GM19351 (cell line): ENCODE results near the gene SMPDL3B.

ENCODE experiments used
- ATAC-seq: cut with Tn5 transposase; IDR thresholded peaks from one replicate; pipeline ENCODE4 v1.9.1; 2021; ENCODE audit warnings: mild to moderate bottlenecking, moderate library complexity; ENCODE audit not compliant: unreplicated experiment

The SMPDL3B gene, protein sequence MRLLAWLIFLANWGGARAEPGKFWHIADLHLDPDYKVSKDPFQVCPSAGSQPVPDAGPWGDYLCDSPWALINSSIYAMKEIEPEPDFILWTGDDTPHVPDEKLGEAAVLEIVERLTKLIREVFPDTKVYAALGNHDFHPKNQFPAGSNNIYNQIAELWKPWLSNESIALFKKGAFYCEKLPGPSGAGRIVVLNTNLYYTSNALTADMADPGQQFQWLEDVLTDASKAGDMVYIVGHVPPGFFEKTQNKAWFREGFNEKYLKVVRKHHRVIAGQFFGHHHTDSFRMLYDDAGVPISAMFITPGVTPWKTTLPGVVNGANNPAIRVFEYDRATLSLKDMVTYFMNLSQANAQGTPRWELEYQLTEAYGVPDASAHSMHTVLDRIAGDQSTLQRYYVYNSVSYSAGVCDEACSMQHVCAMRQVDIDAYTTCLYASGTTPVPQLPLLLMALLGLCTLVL

DNA sequence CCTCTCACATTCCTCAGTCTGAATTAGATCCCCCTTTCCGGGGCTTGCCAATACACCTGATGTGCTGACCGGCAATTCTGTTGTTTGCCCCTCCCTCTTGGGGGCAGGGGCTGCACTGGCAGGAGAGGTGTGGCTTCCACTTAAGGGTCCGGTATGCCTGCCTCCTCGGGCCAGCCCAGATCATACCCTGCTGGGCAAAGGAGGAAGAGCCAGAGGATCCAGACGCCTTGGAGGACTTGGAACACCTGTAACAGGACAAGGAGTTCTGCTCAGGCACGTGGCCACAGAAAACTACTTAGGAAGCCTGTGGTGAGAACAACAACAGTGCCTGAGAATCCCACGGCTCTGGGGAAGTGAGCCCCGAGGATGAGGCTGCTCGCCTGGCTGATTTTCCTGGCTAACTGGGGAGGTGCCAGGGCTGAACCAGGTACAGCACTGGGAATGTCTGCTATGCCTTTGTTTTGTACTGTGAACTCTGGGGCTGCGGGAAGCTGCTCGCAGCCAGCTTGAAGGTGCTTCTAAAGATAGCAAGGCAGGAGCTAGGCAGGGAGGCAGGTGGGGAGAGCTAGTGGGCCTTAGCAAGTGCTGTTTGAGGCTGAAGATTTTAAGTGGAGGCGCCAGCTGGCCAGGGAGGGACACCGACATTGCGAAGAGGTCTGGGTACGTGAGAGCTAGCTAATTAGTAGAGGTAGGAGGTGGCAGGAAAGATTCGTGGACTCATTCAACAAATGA, at the start of gene SMPDL3B:
SMPDL3B (plus strand) TSS at position 183 of the 732 bp plus-strand sequence; CDS start at position 367, 184 bp downstream.
- no peak for ATAC-seq

DNA sequence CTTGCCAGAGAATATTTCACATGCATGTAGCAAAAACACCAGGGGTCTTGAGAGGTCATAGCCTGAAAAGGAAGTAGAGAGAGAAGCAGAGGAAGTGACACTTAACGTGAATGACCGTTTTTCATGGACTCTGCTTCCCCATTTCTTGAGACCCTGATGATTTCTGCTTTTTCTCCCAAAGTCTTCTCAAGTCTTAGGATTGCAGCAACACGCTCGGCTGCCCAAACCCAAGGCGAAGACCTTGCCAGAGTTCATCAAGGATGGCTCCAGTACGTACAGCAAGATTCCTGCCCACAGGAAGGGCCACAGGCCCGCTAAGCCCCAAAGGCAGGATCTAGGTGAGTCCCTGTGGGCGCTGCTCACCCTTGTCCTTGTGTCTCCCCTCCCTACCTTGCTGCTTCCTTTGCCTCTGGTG, 49.7 kb upstream of the SMPDL3B start:
- no peak for ATAC-seq

DNA sequence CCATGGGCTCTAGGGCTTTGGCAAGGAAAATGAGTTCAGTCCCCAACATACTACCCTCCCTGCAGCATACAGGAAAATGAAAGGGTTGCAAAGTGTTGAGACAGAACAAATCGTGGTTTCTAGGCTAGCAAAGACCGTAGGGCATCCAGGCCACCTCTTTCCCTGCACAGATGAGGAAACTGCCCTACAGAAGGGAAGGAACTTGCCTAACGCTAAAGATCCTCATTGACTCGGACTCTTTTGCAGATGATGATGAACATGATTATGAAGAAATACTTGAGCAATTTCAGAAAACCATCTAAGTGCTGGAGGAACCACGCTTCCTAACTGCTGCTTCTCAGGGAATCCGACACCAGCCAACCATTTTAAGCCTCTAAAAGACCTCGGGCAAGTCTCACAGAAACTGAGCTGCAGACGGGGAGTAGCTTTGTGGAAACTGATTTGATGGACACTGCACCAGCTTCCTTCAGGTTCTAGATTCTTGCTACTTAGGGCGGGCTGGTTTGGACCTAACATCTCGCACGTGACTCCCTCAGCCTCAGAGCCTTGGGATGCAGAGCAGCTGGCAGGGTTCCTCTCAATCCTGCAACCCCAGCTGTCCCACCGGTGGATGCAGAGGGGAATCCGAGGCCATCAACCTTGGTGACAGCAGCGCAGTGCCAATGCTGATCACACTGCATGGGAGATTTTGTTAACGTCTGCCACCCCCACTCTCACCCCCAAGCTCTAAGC, 49.0 kb upstream of the SMPDL3B start:
- no peak for ATAC-seq

DNA sequence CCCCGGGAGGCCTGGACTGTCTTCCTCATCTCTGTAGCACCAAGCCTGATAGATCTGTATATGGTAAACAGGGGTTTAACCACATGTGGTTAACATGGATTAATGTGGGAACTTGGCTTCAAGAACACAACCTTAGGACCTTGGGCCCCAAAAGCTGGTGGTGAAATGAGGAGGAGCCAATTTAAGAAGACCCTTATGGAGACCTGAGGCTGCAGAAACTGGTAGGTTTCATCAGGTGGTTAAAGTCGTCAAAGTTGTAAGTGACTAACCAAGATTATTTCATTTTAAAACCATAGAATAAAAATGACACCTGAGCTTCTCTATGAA, 48.5 kb upstream of the SMPDL3B start:
- no peak for ATAC-seq

DNA sequence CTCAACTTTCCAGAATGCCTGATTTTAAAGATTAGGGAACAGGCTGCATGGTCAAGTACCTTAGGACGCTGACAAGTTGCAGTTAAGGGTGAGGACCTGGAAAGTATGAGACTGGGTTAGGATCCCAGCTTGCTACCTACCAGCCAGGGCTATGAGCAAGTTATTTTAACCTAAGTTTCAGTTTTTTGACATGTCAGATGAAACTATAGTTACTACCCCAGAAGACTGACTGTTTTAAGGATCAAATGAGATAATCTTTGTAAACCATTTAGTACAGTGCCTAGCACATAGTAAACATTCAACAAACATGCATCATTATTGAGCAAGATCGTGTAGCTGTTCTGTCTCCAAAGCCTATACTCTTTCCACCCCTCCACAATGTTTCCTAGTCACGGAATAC, 48.1 kb upstream of the SMPDL3B start:
- no peak for ATAC-seq

DNA sequence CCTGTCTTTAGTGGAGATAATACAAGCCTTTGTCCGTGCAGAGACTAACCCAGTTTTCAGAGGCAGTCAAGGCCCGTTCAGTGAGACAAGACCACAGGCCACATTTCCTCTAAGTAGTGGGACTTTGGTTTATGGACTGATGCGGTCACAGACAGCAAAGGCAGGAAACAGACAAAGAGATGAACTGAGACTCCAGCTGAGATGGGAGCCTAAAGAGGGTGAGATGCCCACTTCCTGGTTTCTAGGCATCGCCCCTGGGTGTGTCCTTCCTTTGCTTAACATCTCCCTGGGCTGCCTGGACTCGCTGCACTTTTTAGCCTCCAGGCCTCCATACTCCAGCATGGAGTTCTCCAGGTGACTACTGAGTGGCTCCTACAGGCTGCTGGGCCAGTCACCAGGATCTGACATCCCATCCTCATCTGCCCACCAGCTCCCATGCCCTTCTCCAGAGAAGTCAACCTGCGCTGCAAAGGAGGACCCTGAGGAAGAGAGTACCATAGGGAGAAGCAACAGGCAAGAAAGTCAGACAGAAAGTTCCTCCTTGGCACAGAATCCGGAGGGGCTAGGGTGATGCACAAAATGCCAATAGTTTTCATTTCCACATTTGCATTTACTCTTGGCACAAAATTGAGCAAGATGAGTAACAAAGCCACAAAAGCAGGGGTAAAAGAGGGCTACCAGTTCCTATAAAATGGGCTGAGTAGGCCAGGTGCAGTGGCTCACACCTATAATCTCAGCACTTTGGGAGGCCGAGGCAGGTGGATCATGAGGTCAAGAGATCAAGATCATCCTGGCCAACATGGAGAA, 47.4 kb upstream of the SMPDL3B start:
- ATAC-seq: no peak

DNA sequence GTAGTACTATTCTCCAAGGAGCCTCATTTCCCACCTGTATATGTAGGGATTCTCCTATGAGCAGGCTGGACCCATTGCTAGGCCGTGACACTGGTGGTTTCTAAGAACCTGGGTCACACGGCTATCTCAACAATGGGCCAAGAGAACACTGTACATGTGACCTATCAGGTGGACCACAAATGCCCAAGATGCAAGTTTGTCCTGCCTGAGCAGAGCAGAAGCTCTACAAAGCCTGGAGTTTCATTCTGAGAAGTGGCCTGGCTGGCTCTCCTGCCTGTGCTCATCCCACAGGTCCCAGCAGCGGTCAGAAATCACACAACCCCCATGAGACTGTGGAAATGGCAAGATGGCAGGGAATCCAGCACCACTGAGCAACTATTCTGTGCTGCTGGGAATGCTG, 45.3 kb upstream of the SMPDL3B start:
- ATAC-seq: no peak

DNA sequence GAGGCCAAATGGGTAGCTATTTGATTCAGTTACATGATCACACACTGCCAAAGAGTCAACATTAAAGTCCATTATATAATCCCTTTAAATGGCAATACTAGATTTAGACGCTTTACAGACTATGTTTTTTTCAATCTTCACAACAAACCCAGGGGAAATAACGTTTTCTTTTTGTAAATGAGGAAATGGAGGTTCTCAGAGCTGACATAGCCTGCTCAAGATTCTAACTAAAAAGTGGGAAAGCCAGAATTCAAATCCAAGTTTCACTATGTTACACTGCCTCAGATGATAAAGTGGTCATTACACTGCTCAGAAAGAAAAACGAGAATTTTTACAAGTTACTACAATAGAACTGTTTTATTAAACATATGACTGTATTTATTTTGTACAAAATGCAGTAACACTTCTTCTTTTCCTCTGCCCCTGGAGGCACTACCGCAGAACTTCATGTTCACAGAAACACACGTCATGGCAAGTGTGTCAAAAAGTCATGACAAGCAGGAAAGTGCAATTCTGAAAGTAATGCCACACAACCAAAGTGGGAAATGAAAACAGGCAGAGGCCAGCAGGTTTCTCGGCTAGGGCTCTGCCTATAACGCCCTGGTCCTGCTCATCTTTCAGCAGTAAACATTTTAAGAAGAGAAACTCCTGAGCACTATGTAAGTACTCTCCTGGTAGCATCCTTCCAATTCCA, 43.5 kb upstream of the SMPDL3B start:
- no peak for ATAC-seq

DNA sequence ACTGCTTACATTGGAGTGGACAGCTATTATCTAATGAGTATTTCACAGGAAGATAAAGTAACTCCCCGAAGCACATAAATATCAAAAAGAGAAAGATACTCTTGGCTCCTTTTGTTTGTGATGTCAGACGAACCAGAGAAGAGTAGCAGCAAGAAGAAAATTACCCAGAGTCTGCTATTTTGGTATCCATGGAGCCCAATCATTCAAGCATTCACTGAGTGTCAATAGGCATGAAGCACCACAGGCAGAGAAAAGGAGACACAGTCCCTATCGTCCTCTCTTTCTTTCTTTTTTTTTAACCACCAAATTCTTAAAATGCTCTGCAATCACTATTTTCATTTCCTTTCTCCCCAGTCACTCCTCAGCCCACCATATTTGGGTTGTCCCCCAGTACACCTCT, 40.3 kb upstream of the SMPDL3B start:
- no peak for ATAC-seq

DNA sequence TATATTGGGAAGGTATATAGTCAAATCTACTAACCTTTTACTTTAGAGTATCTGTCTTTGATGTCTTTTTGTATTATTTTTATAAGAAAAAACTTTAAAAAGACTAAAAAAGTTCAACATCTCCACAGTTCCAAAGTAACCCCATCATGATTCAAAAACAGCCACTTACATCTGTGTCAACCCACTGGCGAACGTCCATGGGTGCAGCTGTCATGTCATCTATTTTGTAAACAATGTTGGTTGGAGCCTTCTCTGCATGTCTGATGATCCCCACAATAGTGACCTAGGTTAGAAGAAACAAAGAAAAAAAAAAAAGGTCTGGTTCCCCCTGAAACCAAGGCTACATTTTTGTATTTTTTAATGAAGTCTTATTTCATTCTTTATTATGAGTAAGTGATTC, 28.0 kb upstream of the SMPDL3B start:
- no peak for ATAC-seq

DNA sequence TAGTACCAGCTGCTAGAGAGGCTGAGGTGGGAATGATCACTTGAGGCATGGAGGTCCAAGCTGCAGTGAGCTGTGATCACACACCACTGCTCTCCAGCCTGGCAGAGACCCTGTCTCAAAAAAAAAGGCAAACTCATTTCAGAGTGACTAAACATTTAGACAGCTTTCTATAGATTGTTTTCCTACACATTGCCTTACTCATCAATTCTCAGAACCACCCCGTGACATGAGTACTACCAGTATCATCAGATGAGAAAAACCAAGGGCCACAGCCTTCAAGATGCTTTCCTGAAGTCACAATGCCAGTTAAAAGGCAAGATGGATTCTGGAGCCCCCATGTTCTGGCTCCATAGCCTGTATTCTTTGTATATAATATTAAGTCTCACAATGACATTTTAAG, 22.4 kb upstream of the SMPDL3B start:
- ATAC-seq: no peak

DNA sequence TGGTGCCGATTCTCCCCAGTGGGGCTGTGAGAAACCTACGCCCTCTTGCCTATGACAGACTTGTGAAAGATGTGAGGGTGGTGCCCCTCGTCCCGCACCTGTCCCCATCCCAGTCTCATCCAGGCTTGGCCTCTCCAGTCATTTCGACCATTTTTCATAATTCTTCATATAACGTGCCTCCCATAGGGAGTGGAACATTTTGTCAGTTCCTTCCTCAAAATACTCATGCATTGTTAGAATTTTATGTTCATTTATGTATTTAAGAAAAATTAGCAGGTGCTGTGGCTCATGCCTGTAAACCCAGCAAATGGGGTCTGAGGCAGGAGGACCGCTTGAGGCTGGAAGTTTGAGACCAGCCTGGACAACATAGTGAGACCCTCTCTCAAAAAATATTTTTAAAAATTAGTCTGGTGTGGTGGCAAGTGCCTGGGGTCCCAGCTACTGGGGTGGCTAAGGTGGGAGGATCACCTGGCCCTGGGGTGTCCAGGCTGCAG, 19.7 kb upstream of the SMPDL3B start:
- ATAC-seq: no peak

DNA sequence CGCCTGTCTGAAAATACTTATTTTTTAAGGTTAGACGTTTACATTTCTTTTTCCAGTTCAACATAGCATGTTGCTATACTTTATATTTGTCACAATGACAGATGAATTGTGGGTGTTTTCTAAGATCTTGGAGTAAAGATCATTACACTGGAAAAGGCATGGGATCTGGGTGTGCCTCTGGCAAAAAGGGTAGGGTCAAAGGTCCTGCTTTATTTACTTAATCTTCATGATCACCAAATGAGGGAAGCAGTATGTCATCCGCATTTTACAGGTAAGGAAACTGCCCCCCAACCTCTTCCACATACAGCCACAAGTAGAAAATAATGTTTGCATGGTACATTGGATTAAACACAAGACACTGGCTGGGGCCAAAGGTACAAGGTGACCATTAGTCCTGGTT, 12.5 kb upstream of the SMPDL3B start:
- no peak for ATAC-seq

DNA sequence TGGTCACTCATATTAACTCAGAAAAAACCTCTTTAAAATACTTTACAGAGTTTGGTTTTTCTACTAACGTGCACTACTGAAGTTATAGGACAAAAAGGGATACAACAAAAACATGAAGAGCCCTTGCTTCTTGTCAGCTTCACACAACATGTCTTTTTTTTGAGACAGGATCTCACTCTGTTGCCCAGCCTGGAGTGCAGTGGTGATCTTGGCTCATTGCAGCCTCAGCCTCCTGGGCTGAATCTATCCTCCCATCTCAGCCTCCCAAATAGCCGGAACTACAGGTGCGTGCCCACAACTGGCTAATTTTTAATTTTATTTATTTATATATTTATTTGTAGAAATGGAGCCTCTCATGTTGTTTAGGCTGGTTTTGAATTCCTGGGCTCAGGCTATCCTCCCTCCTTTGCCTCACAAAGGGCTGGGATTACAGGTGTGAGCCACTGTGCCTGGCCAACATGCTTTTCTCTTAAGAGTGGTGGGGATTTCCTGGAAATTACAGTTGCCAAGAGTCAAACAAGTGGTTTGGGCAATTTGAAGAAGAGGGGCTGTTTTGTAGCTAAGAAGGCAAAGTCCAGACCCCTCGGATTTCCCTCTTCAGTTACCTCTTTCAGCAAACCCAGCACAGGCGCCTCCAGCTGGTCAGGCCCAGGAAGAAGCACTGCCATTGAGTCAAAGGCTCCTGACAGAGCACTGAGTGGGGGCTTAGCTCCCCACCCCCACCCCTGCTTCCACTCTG, 6.4 kb upstream of the SMPDL3B start:
- ATAC-seq: no peak

DNA sequence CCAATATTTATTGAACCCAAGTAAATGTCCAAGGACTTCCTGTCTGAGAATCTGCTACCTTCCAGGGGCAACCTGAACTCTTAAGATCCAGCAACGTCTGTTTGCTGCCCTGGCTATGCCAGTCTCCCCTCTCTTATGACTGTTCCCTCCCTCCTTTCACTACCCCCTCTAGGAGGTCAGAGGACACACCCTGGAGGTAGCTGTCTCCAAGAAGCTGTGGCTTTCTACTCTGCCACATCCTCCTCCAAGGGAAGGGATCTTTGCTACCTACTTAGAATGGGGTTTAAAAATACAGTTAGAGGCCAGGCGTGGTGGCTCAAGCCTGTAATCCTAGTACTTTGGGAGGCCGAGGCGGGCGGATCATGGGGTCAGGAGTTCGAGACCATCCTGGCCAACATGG, 3.6 kb upstream of the SMPDL3B start:
- no peak for ATAC-seq

DNA sequence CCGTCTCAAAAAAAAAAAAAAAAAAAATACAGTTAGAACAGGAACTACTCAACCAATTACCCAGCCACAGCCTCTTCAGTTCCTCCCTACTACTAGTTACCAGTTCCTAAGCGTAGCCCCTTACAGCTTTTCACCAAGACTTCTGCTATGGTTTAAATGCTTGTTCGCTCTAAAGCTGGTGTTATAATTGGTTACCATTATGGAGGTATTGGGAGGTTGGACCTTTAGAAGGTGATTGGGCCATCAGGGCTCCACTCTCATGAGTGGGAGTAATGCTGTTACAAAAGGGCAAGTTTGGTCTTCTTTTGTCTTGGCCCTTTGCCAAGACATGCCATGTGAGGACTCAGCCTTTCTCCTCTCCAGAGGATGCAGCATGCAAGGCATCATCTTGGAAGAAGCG, 3.0 kb upstream of the SMPDL3B start:
- ATAC-seq: no peak

DNA sequence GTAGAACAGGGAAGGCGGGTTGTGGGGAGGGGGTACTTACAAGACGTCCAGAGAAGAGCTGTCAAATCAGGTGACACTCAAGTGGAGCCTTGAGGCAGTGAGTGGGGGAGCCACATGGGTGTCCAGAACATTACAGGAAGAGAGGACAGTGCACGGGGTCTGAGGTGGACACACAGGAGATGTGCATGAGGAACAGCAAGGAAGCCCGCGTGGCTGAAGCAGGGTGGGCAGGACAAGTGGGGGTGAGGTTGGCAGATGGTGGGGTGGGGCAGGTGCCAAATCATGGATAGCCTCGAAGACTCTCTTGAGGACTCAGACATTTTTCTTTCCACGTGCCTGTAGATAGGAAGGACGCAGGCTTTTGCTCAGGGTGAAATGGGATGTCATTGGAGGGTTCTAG, 921 bp downstream of the SMPDL3B start:
- no peak for ATAC-seq

DNA sequence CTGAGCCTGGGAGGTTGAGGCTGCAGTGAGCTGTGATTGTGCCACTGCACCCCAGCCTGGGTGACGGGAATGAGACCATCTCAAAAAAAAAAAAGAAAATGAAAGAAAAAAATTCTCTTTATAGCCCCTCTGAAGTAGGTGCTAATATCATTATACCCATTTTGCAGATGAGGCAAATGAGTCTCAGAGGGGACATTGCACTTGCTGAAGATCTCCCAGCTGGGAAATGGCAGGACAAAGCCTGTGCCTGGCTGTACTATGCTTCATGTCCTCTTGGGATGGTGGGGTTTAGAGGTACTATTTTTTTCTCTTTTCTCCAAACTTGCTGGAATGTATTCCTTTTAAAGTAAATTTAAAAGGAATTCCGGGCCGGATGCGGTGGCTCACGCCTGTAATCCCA, 1.6 kb downstream of the SMPDL3B start:
- no peak for ATAC-seq

DNA sequence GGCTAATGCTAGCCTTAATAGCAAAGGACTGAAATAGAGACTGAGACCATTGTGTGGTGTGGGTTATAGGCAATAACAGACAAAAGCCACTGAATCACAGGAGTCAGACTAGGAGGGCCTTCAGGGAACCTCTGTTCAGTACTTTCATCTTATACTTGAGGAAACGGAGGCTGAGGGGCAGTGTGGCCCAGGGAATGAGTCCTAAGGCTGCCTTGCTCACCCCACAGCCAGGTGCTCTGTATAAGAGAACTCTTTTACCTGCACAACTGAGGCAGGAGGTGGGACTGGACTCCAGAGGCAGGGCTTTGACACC, 2.7 kb downstream of the SMPDL3B start:
- no peak for ATAC-seq

DNA sequence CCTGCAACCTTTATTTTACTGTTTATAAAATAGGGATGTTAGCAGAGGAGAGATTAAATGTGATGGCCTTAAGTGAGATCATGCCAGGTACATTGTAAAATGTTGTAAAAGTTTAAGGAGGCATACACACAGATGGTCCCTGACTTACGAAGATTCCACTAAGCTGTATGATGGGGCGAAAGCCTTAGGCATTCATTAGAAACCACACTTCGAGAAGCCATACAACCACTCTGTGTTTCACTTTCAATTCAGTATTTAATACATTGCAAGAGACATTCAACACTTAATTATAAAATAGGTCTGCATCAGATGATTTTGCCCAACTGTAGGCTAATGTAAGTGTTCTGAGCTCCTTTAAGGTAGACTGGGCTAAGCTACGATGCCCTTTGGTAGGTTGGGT, 3.7 kb downstream of the SMPDL3B start:
- no peak for ATAC-seq
